Epithelial cell of prostate (primary cell): ENCODE measurements around the gene PDE7B.

Source experiments
- DNase-seq: peaks from one replicate; pipeline ENCODE4 v3.0.0-alpha.2; 2011; ENCODE audit warnings: low read depth, low spot score
- H3K27ac ChIP-seq: fragments of 450-650 bp; 2 replicates; pipeline ENCODE4 v1.5.1; 2017; ENCODE audit warnings: mild to moderate bottlenecking

The PDE7B gene

DNA sequence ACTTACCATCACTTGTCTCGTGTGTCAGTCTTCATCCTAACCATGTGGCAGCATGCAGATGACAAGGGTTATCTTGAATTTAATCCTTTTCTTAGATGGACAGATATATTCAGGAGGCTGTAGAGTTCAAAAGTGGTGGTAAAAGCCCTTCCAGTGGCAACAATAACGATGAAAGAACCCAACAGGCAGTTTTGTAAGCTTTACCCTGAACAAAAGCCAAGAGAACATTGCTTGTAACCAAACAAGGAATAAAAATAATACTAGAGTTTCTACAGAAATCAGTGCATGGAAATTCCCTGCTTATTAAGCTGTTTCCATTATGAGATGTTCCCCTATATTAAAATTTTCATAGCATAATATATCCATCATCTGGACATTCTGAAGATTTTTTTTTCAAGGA lies 69.7 kb downstream of the PDE7B start:
- DNase-seq: no peak

GRCh38 chr6:135922174-135922573 lies 70.7 kb downstream of the PDE7B start:
- peak; percentile 92 for DNase-seq
- peak overlapping the region; percentile 51 for H3K27ac ChIP-seq

More for the DNA sequence above, 69.7 kb downstream of the PDE7B start:
- H3K27ac ChIP-seq: peak overlapping the region; percentile 51

DNA sequence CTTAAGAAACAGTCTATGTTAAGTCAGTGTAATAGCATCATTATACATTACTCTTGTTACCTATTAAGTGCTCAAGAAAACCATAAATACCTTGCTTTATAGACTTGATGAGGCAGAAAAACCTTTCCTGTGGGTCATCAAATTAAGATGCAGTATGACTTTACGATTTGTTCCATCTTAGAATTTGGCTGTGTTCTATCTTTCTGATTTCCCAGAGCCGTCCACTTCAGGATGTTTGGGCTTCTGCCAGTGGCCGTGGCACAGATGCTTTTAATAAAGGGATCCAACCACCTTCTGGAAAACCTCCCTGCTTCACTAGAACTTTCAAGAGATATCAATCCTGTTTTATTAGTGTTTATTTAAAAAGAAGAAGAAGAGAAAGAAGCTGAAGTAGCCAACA lies 71.2 kb downstream of the PDE7B start:
- peak overlapping the region; percentile 51 for H3K27ac ChIP-seq
- DNase-seq: no peak

DNA sequence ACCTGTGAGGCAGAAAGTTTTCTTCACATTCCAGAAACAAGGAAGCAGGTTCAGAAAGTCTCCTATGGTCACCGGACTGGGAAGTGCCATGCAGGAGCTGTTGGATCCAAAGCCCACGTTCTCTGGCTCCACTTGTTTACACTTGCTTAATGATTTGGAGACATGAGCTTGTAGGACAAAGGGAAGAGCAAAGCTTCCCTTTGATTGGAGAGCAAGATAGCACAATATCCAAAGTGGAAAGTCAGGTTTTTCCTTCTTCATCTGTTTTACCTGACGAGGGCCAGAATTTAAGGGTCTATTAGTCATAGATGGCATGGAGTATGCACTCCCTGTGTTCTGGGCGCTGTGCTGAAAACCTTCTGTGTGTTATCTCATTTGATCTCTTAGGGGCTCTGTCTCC lies 81.2 kb downstream of the PDE7B start:
- no peak for DNase-seq
- H3K27ac ChIP-seq: no peak overlapping the region

DNA sequence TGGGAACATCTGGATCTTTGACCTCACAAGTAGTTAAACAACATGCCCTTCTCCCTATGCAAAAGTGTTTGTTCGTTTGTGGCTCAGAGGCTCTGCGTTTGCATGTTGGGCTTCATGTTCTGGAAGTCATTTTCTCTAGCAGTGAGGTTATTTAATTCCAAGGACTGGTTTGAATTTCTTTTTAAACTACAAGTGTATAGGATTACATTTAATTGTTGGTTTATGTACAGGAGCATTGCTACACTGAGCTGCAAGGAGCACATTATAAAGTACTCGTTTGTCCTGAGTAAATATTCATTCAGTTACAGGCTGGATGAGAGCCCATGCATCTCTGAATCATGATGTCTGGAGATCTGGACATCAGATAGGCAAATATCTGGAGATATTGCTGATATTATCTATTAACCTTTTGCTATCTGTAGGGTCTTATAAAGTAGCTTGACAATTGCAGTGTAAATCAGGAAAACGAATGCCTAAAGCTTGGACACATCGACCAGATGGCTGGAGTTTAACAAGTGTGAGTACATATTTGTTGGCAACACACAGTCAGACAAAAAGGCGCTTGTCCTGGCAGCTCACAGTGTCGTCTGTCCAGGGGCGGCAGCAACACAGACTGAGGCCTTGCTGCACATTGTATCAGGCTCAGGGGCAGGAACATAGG lies 84.6 kb downstream of the PDE7B start:
- peak; percentile 26 for DNase-seq
- peak overlapping the region; percentile 88 for H3K27ac ChIP-seq

DNA sequence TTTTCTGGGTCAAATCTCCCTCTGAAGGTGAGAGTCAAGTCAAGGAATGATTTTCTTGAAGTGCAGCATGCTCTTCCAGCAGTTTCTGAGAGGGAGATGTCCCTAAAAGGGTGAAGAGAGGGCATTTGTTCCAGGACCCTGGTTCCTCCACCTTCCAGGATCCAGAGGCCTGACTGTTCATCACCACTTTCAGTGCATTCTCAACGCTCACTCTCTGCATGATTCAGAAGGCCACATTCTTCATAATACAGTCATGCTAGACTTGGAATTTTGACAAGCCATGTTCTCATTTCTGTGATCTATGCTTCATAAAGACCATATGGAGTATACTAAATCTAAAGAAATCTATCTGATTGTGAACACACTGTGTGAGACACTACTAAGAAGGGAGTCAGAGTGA lies 85.1 kb downstream of the PDE7B start:
- peak; percentile 77 for DNase-seq
- H3K27ac ChIP-seq: peak overlapping the region; percentile 88

- H3K27ac ChIP-seq: peak overlapping the region; percentile 88
- no peak for DNase-seq
Observed at GRCh38 chr6:135937106-135937505, 85.6 kb downstream of the PDE7B start.

GRCh38 chr6:135938576-135939207 lies 87.2 kb downstream of the PDE7B start:
- H3K27ac ChIP-seq: no peak overlapping the region
- DNase-seq: no peak

GRCh38 chr6:135939208-135939591 lies 87.7 kb downstream of the PDE7B start:
- DNase-seq: no peak
- no peak overlapping the region for H3K27ac ChIP-seq

DNA sequence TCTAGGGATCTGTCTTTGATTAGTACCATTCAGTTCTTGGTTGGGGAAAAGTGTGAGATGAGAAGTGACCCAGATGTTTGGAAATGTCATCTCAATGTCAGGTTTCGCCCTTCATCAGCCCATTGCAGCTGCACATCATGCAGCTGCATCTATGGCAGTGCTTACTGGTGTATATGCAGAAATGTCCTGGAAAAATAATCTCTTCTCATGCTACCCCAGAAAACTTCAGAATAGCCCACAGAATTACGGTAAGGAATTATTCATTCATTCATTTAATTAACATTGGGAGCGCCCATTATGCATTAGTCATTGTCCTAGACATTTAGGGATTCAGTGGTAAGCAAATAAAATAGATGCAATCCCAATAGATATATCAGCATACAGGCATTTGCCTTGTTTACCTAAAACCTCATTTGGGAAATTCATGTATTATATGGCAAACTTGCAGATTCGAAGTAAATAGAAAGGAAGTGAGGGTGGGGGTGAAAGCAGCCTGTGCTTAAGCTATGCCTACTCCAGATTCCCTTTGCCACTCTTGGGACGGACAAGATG lies 89.2 kb downstream of the PDE7B start:
- DNase-seq: no peak
- H3K27ac ChIP-seq: no peak overlapping the region

DNA sequence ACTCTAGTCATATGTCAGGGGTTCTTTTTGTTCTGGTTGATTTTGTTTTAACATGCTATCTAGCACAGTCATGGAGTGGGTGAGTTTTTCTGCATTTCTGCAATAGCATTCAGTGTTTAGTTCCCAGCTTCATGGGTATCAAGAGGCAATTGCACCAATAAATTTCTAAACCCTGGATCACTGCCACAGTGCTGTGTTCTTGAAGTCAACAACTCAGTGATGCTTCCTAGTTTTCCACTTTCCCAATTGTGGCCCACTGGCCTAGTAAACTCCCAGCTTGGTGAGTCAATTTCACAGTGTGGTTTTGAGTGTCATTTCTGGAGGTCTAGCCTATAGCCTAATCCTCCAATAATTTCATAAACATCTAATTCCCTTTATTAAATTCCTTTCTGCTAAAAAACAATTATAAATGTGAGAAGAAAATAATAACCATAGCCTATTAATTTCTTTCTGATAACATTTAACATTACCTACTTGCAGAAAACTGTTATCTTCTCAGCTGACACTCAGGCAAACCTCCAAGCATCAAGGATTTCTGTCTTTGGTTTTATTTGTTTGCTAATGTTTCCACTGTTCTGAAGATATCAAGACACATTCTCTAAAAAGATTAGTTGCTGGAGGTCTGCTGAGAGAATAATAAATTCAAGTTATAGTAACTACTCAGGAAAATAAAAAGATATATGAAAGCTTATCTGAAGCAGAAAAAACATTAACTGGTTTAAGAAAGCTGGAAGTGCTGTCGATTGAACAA lies 89.9 kb downstream of the PDE7B start:
- no peak for DNase-seq
- no peak overlapping the region for H3K27ac ChIP-seq

DNA sequence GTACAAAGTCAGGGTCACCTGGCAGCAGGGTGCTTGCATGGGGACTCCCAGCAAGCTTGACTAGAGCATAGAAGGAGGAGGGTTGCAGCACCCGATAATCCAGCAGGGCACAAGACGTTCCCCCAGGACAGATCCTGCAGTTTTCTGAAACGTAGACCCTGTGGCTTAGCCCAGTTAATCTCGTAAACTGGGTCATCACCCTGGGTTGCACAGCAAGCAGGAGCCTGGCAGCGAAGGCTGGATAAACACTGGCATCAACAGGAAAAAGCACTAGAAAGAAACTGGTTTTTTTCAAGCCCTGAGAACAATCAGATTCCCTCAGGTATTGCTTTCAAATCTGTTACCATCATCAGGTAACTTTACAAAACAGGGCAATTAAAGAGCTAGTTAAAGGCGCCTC lies 92.6 kb downstream of the PDE7B start:
- no peak overlapping the region for H3K27ac ChIP-seq
- DNase-seq: no peak

GRCh38 chr6:135946674-135947073 lies 95.2 kb downstream of the PDE7B start:
- H3K27ac ChIP-seq: no peak overlapping the region
- DNase-seq: no peak

DNA sequence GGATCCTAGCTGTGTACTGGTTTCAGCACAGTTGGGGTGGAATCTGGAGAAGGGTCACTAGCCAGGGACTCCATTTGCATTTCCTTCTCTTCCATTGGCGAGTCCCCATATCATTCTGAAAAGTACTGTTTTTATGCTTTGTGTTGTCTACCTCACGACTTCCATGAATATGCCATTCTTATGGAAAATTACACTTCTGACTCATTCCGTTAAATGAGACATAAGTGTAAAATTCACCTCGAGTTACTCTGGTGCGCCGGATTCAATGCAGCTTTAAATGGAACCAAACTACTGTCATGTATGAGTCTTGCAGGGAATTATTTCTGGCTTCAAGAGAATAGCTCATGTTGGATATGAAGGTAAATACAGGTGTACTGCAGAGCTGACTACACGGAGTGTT lies 99.2 kb downstream of the PDE7B start:
- no peak overlapping the region for H3K27ac ChIP-seq
- DNase-seq: no peak

DNA sequence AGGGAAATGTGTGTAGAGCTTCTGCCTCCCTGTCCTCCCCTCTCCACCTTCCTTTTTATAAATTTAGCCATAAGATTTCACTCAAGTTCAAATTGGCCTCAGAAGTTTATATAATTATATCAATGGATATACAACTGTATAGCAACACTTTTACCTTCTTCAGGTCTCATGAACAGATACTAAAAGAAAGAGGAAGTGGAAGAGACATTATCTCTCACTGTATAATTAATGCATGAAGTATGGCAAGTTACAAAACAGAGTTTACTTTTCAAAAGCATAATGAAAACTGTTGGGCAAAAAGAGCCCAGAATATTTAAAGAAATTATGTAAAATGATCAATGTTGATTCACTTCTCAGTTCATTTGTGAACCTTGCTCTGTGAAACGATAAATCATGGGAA lies 99.7 kb downstream of the PDE7B start:
- H3K27ac ChIP-seq: no peak overlapping the region
- no peak for DNase-seq

DNA sequence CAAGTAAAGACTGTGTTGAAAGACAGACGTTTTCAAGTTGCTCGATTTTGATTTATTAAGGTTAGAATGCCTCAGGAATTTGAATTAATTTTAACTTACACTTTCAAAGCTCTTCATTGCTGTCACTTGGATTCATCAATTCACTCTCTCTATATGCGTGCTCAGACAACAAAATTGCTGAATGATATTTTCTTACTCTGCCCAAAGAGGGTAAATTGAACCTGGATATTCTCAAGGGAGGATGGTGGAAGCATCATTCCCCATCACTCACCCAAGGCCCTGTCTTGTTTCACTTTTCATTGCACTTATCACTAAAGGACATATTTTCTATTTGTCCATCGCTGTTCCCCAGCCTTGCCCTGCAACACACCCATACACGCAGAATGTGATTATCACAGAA lies 102.3 kb downstream of the PDE7B start:
- H3K27ac ChIP-seq: no peak overlapping the region
- no peak for DNase-seq

DNA sequence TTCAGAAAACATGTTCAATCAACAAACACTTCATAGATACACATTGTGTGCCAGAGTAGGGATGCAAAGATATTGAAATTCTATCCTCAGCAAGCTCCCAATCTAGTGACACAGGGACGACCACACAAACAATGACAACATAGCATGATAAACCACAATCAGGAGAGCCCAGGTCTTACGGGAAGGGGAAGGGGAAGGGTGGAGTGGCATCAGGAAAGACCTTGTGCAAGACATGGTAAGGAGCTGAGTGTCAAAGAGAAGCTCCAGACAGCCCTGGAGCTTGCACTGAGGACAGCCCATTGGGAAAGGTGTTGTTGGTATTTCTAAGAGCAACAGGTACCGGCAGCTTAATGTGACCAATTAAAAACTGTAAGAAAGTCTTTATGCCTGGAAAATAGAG lies 103.6 kb downstream of the PDE7B start:
- no peak for DNase-seq
- no peak overlapping the region for H3K27ac ChIP-seq

DNA sequence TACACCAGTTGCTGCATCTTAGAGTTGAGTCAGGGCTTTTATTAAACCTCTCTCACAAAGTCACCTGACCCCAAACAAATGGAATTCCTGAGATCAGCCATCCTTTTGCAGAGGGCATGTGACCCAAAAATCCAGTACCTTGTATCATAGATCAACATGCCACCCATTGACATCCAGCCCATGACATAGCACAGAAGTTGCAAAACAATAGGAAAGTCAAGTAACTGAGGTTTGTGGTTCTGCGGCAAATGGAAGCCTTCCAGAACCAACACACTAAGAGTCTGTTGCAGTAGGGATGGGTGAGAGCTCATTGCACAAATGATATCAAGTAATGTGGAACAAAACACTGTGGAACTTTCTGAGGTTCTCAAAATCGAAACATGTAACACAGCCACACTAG lies 111.2 kb downstream of the PDE7B start:
- peak; percentile 18 for DNase-seq
- no peak overlapping the region for H3K27ac ChIP-seq

DNA sequence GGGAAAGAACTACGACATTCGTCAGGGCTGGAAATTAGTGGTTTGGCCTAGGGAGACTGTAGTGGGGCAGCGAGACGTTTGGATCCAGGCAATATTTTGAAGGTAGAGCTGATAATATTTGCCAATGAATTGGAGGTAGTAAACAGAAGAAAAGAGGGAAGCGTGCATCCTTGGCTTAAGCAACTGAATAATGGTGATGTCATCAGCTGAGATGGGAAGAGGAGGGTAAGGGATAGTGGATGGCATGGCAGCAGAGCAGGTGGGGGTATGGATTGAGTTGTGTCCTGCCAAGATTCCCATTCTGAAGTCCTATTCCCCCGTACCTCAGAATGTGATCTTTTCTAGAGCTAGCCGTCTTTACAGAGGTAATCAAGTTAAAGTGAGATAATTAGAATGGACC lies 119.2 kb downstream of the PDE7B start:
- H3K27ac ChIP-seq: no peak overlapping the region
- DNase-seq: no peak

GRCh38 chr6:135971351-135971750 lies 119.8 kb downstream of the PDE7B start:
- no peak for DNase-seq
- H3K27ac ChIP-seq: no peak overlapping the region

GRCh38 chr6:135972150-135972549 lies 120.6 kb downstream of the PDE7B start:
- no peak for DNase-seq
- no peak overlapping the region for H3K27ac ChIP-seq
